Fibroblast of the aortic adventitia (primary cell): ENCODE measurements around the gene LUC7L3. TPM values are rescaled to one million over a fixed set of nuclear protein-coding genes. Genes with fewer than 3 reads are reported as not detected.

Source experiments
- DNase-seq: peaks from one replicate; pipeline ENCODE4 v3.0.0-alpha.2; 2010; ENCODE audit warnings: low read depth
- H3K4me3 ChIP-seq: 2 replicates; pipeline ENCODE4 v1.5.1; 2011; ENCODE audit warnings: low read depth, mild to moderate bottlenecking, control low read depth, low read length, moderate library complexity
- total RNA-seq: library from RNA; depleted of rRNA; stranded (reverse); fragments of >200 nt; gene quantifications from 2 replicates; pipeline ENCODE4 v1.2.3, GENCODE V29; 2012; ENCODE audit warnings: low replicate concordance
- TF ChIP-seq, protein P1 (sequence below): IDR thresholded peaks from 2 replicates; pipeline ENCODE4 v1.5.1; 2011; ENCODE audit warnings: mild to moderate bottlenecking, low read length, control low read depth, inconsistent platforms; ENCODE audit not compliant: insufficient read depth

The LUC7L3 gene
- total RNA-seq, 1 donor: 30.2 TPM

DNA sequence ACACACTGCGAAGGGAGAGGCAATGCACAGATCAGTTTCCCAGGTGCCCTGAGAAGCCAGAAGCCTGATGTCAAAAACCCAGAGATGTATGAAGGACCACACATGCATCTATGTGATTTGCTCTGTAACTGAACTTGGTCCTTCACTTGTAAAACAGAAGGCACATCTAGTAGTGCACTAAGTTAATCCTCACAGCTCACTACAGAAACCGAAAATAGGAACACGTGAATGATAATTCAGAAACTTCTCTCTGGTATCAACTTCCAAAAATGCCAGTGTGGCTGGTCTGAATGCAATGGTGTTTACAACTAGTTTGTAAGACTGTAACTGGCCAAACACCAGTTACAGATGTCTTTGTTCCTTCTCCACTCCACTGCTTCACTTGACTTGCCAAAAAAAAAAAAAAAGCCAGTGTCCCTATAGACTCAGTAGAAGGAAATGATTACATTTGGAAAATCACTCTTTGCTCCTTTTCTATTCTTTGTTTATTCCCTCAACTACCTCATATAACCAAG, 23.0 kb upstream of the LUC7L3 start:
- no peak overlapping the region for H3K4me3 ChIP-seq
- TF ChIP-seq, protein P1, sequence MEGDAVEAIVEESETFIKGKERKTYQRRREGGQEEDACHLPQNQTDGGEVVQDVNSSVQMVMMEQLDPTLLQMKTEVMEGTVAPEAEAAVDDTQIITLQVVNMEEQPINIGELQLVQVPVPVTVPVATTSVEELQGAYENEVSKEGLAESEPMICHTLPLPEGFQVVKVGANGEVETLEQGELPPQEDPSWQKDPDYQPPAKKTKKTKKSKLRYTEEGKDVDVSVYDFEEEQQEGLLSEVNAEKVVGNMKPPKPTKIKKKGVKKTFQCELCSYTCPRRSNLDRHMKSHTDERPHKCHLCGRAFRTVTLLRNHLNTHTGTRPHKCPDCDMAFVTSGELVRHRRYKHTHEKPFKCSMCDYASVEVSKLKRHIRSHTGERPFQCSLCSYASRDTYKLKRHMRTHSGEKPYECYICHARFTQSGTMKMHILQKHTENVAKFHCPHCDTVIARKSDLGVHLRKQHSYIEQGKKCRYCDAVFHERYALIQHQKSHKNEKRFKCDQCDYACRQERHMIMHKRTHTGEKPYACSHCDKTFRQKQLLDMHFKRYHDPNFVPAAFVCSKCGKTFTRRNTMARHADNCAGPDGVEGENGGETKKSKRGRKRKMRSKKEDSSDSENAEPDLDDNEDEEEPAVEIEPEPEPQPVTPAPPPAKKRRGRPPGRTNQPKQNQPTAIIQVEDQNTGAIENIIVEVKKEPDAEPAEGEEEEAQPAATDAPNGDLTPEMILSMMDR: no peak
- no peak for DNase-seq

DNA sequence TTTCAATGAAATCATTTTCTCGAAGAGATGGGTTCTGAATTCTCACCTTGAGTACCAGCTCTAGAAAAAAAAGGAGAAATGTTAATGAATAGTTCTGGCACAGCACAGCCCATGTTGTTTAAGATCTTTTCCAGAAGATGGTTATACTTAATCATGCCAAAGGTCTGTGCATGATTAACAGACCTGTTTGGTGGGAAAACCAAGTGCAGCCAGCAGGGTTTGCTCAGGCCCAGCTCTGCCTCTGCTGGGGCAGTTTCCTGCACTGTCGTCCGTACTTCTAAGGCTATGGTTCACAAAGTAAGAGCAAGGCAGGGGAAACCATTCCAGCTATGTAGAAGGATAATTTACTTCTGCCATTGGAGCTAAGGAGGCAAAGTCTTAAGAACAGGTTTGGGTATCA, 22.3 kb upstream of the LUC7L3 start:
- TF ChIP-seq, protein P1: no peak
- DNase-seq: no peak
- H3K4me3 ChIP-seq: no peak overlapping the region

DNA sequence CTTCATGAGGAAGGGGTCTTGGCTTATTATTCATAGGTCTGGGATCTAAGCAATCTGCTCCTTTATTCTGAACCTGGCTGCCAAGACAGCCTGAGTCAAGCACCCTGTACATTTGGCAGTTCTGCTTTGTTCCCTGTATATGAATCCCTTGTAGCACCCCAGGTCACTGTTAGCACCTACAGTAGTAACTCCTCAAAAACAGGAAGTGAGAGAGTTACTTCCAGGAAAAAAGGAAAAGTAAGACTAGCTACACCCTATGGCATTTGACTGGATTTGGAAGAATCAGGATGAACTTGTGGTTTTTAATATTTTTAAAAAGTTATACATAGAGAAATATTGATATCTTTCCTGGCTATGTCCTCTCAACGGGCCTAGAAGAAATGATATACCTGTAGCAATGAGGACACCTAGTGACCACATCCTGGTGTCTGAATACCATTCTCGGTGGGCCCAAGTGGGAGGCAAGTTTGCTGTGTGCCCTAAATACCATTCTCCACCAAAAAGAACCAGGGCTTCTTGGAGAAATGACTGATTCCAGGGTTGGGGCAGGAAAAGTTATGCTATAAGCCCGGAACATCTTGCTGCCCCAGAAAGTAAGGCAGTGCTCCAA, 21.6 kb upstream of the LUC7L3 start:
- no peak overlapping the region for H3K4me3 ChIP-seq
- no peak for DNase-seq
- TF ChIP-seq, protein P1: no peak

DNA sequence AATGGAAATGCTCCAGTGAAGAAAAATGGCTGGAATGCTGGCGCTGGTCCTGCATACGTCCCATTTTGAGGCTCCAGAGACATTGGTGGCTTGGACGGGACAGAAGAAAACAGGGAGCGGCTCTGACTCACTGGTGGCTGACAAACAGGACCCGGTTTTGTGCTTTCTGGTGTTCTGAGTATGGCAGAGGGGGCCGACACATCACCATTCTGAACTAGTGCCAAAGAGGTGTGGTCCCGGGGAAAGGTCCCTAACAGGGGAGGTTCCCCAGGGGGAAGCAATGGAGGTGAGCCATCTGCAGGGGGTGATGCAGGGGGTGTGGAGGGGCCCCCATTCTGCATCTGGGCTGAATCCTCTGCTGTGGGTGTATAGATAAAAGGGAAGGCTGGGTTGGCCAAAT, 20.0 kb upstream of the LUC7L3 start:
- no peak for DNase-seq
- H3K4me3 ChIP-seq: no peak overlapping the region
- TF ChIP-seq, protein P1: no peak

DNA sequence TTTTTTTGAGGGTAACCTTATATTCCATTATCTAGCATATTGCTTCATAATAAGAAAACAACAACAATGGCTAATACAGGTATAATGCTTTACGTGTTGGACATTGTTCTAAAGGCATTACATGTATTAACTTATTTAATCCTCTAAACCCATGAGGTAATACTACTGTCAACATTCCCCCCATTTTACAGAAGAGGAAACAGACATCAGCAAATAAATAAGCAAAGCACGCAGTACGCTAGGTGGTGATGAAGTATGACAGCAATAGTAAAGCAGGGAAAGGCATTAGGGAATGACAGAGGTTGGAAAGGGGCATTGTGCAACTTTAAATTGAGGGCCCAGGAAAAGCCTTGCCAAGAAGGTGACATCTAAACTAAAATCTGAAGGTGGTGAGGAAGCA, 16.2 kb upstream of the LUC7L3 start:
- TF ChIP-seq, protein P1: no peak
- DNase-seq: no peak
- no peak overlapping the region for H3K4me3 ChIP-seq

DNA sequence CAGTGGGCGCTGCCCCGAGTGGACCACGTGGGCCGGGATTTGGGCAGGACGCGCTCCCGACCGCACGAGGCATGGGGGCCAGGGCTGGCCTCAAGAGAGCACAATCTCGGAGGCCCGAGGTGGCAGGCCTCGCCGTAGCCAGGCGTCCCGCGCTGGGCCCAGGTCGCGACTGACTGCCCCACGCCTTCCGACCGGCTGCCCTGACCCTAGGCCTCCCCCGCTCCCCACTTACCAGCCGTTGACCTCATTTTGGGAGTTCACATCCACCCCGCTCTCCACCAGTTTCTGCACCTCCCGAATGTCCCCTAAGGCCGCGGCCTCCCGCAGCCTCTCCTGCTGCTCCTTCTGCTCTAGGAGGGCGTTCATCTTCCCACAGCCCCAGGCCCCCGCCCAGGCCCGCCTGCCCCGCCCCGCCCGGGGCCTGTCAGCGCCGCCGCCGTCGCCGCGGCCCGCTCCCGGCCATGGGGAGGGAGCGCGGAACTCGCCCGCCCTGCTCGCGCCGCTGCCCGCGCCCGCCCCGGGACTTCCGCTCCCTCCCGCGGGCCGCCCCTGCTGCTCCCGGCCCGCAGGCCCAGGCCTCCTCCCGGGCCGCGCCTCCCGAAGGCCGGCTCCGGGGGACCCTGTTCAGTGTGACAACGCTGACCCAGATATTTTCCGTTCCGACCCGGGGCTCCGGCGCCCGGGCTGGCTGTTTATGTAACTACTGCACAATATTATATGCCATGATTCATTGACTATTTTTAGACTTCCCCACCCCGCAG, 11.9 kb upstream of the LUC7L3 start, which contains the start of gene ANKRD40:
Gene ANKRD40 (minus strand): TSS at position 626 of the 761 bp plus-strand sequence. CDS start 260 bp downstream, at position 366.
- DNase-seq: peak; percentile 94
- TF ChIP-seq, protein P1: no peak
- H3K4me3 ChIP-seq: peak within 1 kb of the TSS; percentile 83
